HCEC 1CT (cell line): ENCODE measurements around the gene CENPP.

Experiments used
- DNase-seq: peaks from one replicate; pipeline ENCODE4 v3.0.0-alpha.2; 2017

The CENPP gene

GRCh38 chr9:92325269-92325990, at the start of gene CENPP, which contains the start of gene NOL8:
Gene CENPP, plus strand, starts transcription at chr9:92325953.
Gene NOL8, minus strand, starts transcription at chr9:92325350. Its CDS starts 1,189 bp downstream, at chr9:92324161.
- DNase-seq = peak; percentile 89

- no peak for DNase-seq
Measured at GRCh38 chr9:92276331-92277032, 49.3 kb upstream of the CENPP start.

- peak; percentile 56 for DNase-seq
Measured at GRCh38 chr9:92278110-92278509, 47.6 kb upstream of the CENPP start.

GRCh38 chr9:92279302-92279701, 46.5 kb upstream of the CENPP start:
- DNase-seq = no peak

- peak; percentile 49 for DNase-seq
Measured at GRCh38 chr9:92289708-92290390, 35.9 kb upstream of the CENPP start.

GRCh38 chr9:92290785-92291429, 34.8 kb upstream of the CENPP start:
- DNase-seq = no peak

- DNase-seq = no peak
Measured at GRCh38 chr9:92291577-92291976, 34.2 kb upstream of the CENPP start.

GRCh38 chr9:92292338-92293074, 33.2 kb upstream of the CENPP start:
- peak; percentile 34 for DNase-seq

GRCh38 chr9:92293075-92293354, 32.7 kb upstream of the CENPP start:
- no peak for DNase-seq

GRCh38 chr9:92293452-92294296, 32.1 kb upstream of the CENPP start, which contains the start of gene IARS1:
Gene IARS1, minus strand, starts transcription at chr9:92293697. Its CDS starts 4,278 bp downstream, at chr9:92289419.
- DNase-seq = peak; percentile 96

- no peak for DNase-seq
Measured at GRCh38 chr9:92294297-92294676, 31.5 kb upstream of the CENPP start.

GRCh38 chr9:92295240-92295790, 30.4 kb upstream of the CENPP start:
- DNase-seq = no peak

GRCh38 chr9:92295827-92296258, 29.9 kb upstream of the CENPP start:
- DNase-seq = no peak

- DNase-seq = no peak
Measured at GRCh38 chr9:92297611-92298010, 28.1 kb upstream of the CENPP start.

- DNase-seq = no peak
Measured at GRCh38 chr9:92298036-92298435, 27.7 kb upstream of the CENPP start.

GRCh38 chr9:92299116-92299515, 26.6 kb upstream of the CENPP start:
- DNase-seq = no peak

GRCh38 chr9:92300936-92301335, 24.8 kb upstream of the CENPP start:
- DNase-seq = no peak

GRCh38 chr9:92308893-92309292, 16.9 kb upstream of the CENPP start:
- no peak for DNase-seq

GRCh38 chr9:92310562-92310961, 15.2 kb upstream of the CENPP start:
- DNase-seq = no peak

- DNase-seq = no peak
Measured at GRCh38 chr9:92312887-92313623, 12.7 kb upstream of the CENPP start.

GRCh38 chr9:92313624-92314012, 12.1 kb upstream of the CENPP start:
- no peak for DNase-seq
